ENCODE measurements around the gene TELO2.

Gene TELO2

DNA sequence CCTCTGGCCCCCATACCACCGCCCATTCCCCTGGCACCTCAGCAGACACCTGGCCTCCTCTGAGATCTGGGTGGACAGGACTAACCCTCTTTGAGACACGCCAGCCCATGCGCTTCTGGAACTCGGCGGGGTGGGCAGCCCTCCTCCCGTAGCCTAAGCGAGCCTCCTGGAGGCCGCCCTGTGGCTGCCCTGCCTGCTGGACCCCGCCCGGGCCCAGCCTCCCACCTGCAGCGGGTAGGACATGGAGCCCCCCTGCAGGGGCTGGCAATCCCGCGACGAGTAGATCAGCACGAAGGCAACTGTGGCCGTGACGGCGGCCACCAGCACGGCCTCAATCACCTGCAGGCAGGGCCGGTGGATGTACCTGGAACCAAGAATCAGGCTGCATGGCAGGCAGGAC lies 40.6 kb upstream of the TELO2 start:
- Histone ChIP-seq H3K9me3 (ENCODE audit: control insufficient read depth, insufficient read depth, low read length) (no peaks in the 10 kb centered on the region), H3K9ac (ENCODE audit: low read depth, low read length) (no peak overlapping the region), H3K4me1 (ENCODE audit: insufficient read depth, low read length) (no peaks in the 10 kb centered on the region), H3K36me3 (ENCODE audit: insufficient read depth, low read length) (no peaks in the 10 kb centered on the region; the same call in 1 of the 2 replicates)

DNA sequence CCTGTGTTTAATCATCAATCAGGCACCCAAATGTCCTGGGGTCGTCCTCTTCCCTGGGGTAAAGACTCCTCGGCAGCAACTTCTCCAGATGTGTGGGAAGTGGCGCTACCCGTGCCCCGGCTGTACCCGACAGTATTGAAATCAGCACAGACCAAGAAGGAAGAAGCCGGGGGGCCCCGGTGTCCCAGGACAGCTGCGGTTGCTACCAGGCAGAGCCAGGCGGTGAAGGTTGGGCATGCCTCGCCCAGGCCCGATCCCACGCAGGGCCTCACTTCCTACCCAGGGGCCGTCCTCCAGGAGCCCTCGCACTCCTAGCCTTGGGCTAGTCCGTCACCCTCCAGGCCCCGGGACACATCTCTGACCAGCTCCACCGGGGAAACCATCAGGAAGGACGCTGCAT lies 39.8 kb upstream of the TELO2 start:
- no peaks in the 10 kb centered on the region for H3K9me3 ChIP-seq (ENCODE audit: control insufficient read depth, insufficient read depth, low read length)
- no peaks in the 10 kb centered on the region for H3K4me1 ChIP-seq (ENCODE audit: insufficient read depth, low read length)
- H3K36me3 ChIP-seq (ENCODE audit: insufficient read depth, low read length) = no peaks in the 10 kb centered on the region; the same call in 1 of the 2 replicates
- no peak overlapping the region for H3K9ac ChIP-seq (ENCODE audit: low read depth, low read length)

DNA sequence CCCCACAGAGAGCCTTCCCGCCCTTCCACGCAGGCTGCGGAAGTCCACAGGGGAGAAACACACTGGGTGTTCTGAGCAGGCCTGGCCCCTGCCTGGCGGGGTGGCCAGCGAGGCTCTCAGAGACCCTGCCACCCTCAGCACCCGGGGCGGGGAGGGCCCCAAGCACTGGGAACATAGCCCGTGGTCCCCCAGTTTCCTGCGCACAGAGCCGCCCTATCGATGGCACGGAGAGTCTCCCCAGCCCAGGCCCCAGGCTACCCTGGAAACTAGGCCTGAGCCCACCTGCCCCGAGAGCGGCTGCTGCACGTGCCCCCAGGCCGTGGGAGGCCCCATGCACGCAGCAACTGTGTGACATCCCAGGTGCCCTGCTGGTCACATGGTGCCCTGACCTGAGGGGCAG lies 38.6 kb upstream of the TELO2 start:
- no peak overlapping the region for H3K9ac ChIP-seq (ENCODE audit: low read depth, low read length)
- no peaks in the 10 kb centered on the region; the same call in 1 of the 2 replicates for H3K36me3 ChIP-seq (ENCODE audit: insufficient read depth, low read length)
- no peaks in the 10 kb centered on the region for H3K4me1 ChIP-seq (ENCODE audit: insufficient read depth, low read length)
- H3K9me3 ChIP-seq (ENCODE audit: control insufficient read depth, insufficient read depth, low read length) = no peaks in the 10 kb centered on the region

DNA sequence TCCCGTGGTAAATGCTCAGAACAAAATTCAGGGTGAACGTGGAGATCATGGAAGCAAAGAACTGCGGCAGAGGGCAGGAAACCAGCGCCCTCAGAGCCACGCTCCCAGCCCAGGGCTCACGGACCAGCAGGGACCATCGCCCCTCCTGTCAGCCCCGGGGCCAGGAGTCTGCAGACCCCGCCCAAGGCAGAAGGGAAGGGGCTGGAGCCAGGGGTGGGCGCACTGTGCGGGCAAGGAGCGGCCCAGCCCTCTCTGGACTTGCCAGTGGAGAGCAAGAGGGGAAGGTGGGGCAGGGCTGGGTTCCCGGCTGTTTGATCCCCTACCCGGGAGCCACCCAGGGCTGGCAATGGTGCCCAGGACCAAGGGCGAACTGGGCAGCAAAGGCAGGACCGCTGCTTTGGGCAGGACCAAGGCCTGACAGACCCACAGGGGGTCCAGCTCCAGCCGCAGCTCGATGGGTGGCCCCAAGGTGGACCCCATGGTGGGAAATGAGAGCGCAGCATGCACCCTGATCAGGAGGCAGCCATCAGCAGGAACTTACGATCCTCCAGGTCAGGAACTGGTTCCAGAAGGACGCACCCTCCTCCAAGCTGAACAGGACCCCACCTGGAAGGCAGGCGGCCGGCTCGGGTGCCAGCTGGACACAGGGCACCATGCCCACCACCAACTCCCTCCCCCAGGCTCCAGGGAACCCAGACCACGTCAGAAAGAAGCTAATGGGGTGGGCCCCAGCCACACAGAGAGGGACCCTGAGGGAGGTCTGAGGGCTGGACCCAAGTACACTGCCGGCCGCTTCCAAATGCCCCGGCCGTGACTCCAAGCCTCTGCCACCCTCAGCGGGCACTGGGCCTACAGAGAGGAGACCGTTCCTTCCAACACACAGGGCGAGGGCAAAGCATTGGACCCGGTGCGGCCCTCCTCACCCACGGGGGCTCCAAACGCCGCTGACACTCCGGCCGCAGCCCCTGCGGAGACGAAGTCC lies 37.7 kb upstream of the TELO2 start:
- Histone ChIP-seq H3K36me3 (ENCODE audit: insufficient read depth, low read length) (no peaks in the 10 kb centered on the region; the same call in 1 of the 2 replicates), H3K9ac (ENCODE audit: low read depth, low read length) (no peak overlapping the region), H3K9me3 (ENCODE audit: control insufficient read depth, insufficient read depth, low read length) (no peaks in the 10 kb centered on the region), H3K4me1 (ENCODE audit: insufficient read depth, low read length) (no peaks in the 10 kb centered on the region)

DNA sequence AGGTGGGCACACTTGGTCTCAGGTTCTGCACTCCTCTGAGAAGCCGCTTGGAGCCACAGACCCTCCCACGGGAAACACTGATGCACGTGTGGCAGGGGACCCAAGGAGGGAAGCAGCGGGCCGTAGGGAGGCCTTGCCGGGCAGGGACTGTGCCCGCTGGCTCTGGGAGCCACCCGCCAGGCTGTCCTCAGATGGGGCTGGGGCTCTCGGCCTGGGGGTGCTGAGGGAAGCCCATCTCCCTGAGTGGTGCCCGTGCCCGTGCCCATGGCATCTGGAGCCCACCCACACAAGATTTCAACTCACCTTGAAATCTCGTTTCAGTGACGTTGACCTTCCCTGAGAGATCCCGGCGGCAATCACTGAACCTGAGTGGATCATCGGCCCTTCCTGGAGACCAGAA lies 36.2 kb upstream of the TELO2 start:
- H3K36me3 ChIP-seq (ENCODE audit: insufficient read depth, low read length) = no peaks in the 10 kb centered on the region; the same call in 1 of the 2 replicates
- no peaks in the 10 kb centered on the region for H3K4me1 ChIP-seq (ENCODE audit: insufficient read depth, low read length)
- no peaks in the 10 kb centered on the region for H3K9me3 ChIP-seq (ENCODE audit: control insufficient read depth, insufficient read depth, low read length)
- no peak overlapping the region for H3K9ac ChIP-seq (ENCODE audit: low read depth, low read length)

DNA sequence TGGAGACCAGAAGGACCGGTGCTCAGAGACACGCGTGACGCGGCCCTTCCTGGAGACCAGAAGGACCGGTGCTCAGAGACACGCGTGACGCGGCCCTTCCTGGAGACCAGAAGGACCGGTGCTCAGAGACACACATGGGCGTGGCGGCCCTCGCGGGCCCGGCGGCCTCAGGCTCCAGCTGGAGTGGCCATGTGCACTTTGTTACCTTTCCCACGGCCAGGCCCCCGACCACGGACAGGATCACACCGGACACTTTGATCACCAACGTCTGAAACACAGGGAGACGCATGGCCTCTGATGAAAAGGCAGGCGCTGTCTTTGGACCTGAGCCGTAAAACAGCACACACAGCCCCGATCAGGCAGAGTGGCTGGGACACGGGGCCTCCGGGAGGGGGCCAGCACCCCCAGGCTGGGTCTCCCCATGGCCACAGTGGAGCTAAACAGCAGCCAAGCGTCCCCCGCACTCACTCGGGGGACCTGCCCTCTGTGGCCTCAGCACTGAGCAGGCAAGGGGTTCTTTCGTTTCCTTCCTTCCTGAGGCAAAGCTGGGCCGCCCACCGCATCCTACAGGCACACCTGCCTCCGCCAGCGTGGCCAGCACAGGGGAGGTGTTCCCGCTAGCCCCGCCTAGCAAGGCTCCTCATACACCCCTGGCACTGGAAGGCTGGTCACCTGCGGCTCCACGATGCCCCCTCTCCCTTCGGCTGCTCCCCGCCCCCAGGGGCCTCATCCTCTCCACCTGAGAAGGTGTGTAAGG lies 35.5 kb upstream of the TELO2 start:
- no peaks in the 10 kb centered on the region; the same call in 1 of the 2 replicates for H3K36me3 ChIP-seq (ENCODE audit: insufficient read depth, low read length)
- H3K9ac ChIP-seq (ENCODE audit: low read depth, low read length) = no peak overlapping the region
- no peaks in the 10 kb centered on the region for H3K9me3 ChIP-seq (ENCODE audit: control insufficient read depth, insufficient read depth, low read length)
- no peaks in the 10 kb centered on the region for H3K4me1 ChIP-seq (ENCODE audit: insufficient read depth, low read length)

DNA sequence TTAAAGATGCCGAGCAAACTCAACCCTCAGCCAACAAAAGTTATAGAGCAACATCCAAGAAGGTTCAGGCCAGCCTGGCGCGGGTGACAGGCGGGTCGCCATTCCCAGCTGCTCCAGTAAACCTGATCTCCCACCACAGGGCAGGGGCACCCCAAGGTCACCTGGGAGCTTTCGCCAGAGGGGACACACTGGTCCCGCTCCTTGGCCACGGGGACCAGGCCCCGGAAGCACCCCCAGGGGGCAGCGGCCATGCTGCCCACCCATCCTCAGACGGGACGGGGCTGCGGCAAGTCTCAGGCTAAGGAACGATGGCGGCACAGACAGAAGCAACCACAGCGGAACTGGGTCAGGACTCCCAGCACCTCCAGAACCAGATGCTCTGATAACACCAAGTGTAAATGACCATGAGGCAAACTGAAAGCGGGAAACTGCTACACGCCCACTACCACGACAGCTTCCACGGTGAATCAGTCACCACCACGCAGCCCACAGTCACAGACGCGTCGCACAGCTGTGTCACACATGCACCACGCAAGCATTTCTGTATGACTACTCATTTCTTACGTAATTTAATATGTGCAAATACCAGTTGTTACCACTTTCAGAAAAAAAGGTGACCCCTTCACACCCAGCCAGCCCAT lies 34.7 kb upstream of the TELO2 start:
- Histone ChIP-seq H3K36me3 (ENCODE audit: insufficient read depth, low read length) (peaks cover 2% of the 10 kb centered on the region), H3K4me1 (ENCODE audit: insufficient read depth, low read length) (no peaks in the 10 kb centered on the region), H3K9me3 (ENCODE audit: control insufficient read depth, insufficient read depth, low read length) (no peaks in the 10 kb centered on the region), H3K9ac (ENCODE audit: low read depth, low read length) (no peak overlapping the region)

DNA sequence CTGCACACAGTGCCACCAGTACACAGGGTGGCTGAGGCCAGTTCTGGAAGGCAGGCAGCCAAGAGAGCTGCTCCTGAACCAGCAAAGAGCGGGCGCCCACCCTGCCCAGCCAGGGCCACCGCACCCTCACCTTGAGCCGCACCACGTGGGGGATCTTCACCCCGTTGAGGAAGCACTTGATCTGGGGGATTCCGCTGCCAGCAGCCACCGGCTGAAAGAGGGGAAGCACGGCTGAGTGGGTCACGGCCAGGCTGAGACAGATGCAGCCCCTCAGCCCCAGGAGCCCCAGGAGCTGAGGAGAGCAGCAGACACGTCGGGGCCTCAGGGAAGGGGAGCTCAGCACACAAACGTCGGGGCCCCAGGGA lies 34.2 kb upstream of the TELO2 start:
- H3K36me3 ChIP-seq (ENCODE audit: insufficient read depth, low read length) = peaks cover 2% of the 10 kb centered on the region
- H3K9me3 ChIP-seq (ENCODE audit: control insufficient read depth, insufficient read depth, low read length) = no peaks in the 10 kb centered on the region
- H3K9ac ChIP-seq (ENCODE audit: low read depth, low read length) = no peak overlapping the region
- H3K4me1 ChIP-seq (ENCODE audit: insufficient read depth, low read length) = no peaks in the 10 kb centered on the region

DNA sequence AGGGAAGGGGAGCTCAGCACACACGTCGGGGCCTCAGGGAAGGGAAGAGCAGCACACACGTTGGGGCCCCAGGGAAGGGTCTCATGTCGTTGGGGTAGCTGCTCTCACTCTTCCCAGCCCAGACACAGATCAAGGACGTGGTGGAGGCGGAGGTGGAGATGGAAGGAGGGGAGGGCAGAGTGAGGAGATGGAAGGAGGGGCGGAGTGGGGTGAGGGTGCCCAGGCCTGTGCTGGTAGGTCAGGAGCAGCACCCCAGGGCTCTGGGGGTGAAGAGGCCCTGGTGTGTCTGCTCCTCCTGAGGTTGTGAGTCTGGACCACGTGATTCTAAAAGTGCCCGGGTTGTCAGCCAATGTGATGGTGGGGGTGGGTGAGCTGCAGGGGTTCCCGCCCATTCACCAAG lies 33.2 kb upstream of the TELO2 start:
- Histone ChIP-seq H3K9me3 (ENCODE audit: control insufficient read depth, insufficient read depth, low read length) (no peaks in the 10 kb centered on the region), H3K9ac (ENCODE audit: low read depth, low read length) (no peak overlapping the region), H3K4me1 (ENCODE audit: insufficient read depth, low read length) (no peaks in the 10 kb centered on the region), H3K36me3 (ENCODE audit: insufficient read depth, low read length) (peaks cover 2% of the 10 kb centered on the region)

DNA sequence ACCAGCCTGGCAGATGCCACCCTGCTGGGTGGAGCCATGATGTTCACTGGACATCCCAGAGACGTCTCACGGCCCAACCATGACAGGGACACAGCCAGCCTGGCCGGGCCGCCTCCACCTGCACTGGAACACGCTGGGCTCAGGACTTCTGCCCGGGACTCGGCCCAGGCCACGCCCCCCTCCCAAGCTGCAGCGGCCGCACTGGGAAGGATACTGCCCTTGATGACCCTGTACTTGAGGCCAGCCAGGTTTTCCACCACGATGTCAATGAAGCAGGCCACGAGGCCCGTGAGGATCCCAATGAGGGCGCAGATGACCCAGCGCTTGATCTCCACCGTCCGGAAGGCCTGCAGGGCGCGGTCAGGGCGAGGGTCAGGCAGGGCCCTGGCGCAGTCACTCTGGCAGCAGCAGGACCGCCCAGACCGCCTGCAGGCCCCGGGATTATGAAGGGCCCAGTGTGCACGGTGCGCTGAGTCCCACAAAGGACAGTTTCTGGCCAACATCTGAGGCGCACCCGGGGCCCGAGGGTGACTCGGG lies 32.5 kb upstream of the TELO2 start:
- Histone ChIP-seq H3K36me3 (ENCODE audit: insufficient read depth, low read length) (peaks cover 2% of the 10 kb centered on the region), H3K9ac (ENCODE audit: low read depth, low read length) (no peak overlapping the region), H3K9me3 (ENCODE audit: control insufficient read depth, insufficient read depth, low read length) (no peaks in the 10 kb centered on the region), H3K4me1 (ENCODE audit: insufficient read depth, low read length) (no peaks in the 10 kb centered on the region)

DNA sequence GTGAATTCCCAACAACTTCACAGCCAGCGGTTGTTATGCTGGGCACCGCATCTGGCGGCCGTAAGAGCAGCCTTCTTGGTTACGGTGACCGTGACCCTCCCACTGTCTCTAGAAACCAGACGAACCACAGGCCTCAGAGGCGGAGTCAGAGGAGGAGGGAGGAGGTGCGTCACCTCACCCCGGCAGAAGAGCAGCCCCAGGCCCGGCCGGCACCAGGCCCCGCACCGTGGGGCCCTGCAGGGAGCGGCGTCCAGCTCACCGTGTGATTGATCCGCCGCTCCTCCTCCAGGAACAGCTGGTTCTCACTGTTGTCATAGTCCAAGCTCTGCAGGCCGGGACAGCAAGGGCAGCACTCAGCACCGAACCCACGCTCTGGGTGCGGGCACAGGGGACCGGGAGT lies 32.0 kb upstream of the TELO2 start:
- peaks cover 2% of the 10 kb centered on the region; the same call in 1 of the 2 replicates for H3K36me3 ChIP-seq (ENCODE audit: insufficient read depth, low read length)
- no peaks in the 10 kb centered on the region for H3K9me3 ChIP-seq (ENCODE audit: control insufficient read depth, insufficient read depth, low read length)
- H3K9ac ChIP-seq (ENCODE audit: low read depth, low read length) = no peak overlapping the region
- H3K4me1 ChIP-seq (ENCODE audit: insufficient read depth, low read length) = no peaks in the 10 kb centered on the region

DNA sequence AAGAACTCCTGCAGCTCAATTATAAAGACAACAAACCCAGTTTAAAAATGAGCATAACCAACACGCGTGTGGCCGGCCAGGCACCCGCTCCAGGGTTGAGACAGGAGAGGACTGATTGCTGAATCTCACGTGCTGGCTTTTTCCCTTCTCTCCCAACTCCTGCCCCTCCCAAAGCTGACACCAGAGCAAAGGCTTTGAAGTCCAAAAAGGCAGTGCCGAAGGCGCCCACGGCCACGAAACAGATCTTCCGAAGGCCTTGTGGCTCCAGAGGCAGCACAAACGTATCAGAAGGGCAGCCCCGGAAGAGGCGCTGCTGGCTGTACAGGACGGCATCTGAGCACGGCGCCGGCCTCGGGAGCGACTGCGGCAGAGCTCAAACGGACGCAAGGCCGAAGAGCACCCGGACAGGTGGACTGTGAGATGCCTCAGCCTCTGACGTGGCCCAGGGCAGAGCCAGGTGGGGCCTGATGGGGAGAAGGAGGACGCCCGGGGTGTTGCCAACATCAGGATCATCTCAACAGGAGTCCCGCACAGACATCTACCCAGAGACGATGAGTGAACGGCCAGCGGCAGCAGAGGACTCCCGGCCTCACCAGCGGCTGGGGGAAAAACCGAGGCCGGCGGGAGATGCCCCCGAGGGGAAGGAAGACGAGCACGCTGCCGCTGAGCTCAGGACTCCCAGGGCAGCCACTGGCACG lies 28.8 kb upstream of the TELO2 start:
- Histone ChIP-seq H3K4me1 (ENCODE audit: insufficient read depth, low read length) (no peaks in the 10 kb centered on the region), H3K9me3 (ENCODE audit: control insufficient read depth, insufficient read depth, low read length) (no peaks in the 10 kb centered on the region), H3K9ac (ENCODE audit: low read depth, low read length) (no peak overlapping the region), H3K36me3 (ENCODE audit: insufficient read depth, low read length) (peaks cover 2% of the 10 kb centered on the region; the same call in 1 of the 2 replicates)

DNA sequence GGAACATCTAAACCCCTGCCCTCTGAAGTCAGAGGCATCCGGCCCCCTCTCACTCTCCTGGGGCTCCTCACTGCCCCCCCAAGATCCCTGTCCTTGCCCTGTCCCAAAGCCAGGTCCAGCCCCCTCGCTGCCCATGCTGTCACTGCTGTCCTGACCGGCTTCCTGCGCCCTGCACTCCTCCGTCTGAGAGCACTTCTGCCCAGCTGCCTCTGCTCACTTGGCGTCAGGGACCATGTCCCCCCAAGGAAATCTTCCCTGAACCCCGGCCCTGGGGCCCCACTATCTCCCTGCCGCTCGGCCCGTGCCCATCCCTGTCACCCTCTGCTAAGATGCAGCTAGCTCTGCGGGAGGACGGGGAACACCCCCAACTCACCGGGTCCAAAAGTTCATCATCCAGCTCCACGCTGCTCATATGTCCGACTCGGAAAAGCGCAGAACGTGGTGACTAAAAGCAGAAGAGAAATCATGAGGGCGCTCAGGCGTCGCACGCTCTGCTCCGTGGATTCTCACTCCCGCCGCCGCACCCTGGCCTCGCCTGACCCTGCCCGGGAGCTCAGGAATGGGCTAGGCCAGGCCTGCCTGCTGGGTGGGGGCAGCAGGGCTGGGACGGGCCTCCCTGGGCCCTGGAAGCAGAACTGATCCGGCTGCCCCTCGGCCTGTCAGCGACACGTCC lies 28.1 kb upstream of the TELO2 start:
- Histone ChIP-seq H3K4me1 (ENCODE audit: insufficient read depth, low read length) (no peaks in the 10 kb centered on the region), H3K9me3 (ENCODE audit: control insufficient read depth, insufficient read depth, low read length) (no peaks in the 10 kb centered on the region), H3K36me3 (ENCODE audit: insufficient read depth, low read length) (peaks cover 2% of the 10 kb centered on the region; the same call in 1 of the 2 replicates), H3K9ac (ENCODE audit: low read depth, low read length) (no peak overlapping the region)
